Keratinocyte (primary cell): ENCODE measurements around the gene DCAF6. TPM values are rescaled to one million over a fixed set of nuclear protein-coding genes. Genes with fewer than 3 reads are reported as not detected.

Experiments
- DNase-seq: peaks from one replicate; pipeline ENCODE4 v3.0.0-alpha.2; 2011; ENCODE audit warnings: low read depth, missing footprints, low spot score
- FAIRE-seq: peaks from 2 replicates; lab custom pipeline; 2011; peaks lifted over from hg19 to GRCh38; lab: Jason Lieb, UNC
- H2AFZ ChIP-seq: 2 replicates; pipeline ENCODE4 v1.6.0; 2012; ENCODE audit warnings: low read length, control low read depth, inconsistent platforms; ENCODE audit not compliant: control insufficient read depth
- H3K27ac ChIP-seq: 2 replicates; pipeline ENCODE4 v1.5.1; 2011; ENCODE audit warnings: low read length; ENCODE audit not compliant: control insufficient read depth, insufficient read depth
- H3K27me3 ChIP-seq: 3 replicates; pipeline ENCODE4 v1.6.0; 2011; ENCODE audit warnings: low read length; ENCODE audit not compliant: control insufficient read depth, insufficient read depth; ENCODE audit errors: extremely low read depth
- H3K36me3 ChIP-seq, 2 experiments: 2 replicates in 1 of 2; 3 replicates in 1 of 2; pipeline ENCODE4 v1.5.1; 2011; ENCODE audit warnings: low read length in 2 of 2, mild to moderate bottlenecking in 1 of 2; ENCODE audit not compliant: control insufficient read depth in 2 of 2, insufficient read depth in 2 of 2; ENCODE audit errors: extremely low read depth in 1 of 2
- H3K4me1 ChIP-seq: 3 replicates; pipeline ENCODE4 v1.5.1; 2011; ENCODE audit warnings: low read length; ENCODE audit not compliant: control insufficient read depth, insufficient read depth; ENCODE audit errors: extremely low read depth
- H3K4me2 ChIP-seq: 3 replicates; pipeline ENCODE4 v1.6.0; 2011; ENCODE audit warnings: low read depth, low read length; ENCODE audit not compliant: control insufficient read depth, insufficient read depth; ENCODE audit errors: extremely low read depth
- H3K4me3 ChIP-seq, 3 experiments: fragments of 200-600 bp in 1 of 3; sonication (generic) in 1 of 3; 2 replicates in 2 of 3; 3 replicates in 1 of 3; pipeline ENCODE4 v1.5.1; 2011 to 2016; ENCODE audit warnings: low read length in 3 of 3, mild to moderate bottlenecking in 3 of 3, control low read depth in 2 of 3, inconsistent platforms in 1 of 3, low read depth in 1 of 3, mixed read lengths in 1 of 3, mixed run types in 1 of 3, moderate library complexity in 1 of 3; ENCODE audit not compliant: control insufficient read depth in 2 of 3, insufficient read depth in 2 of 3; ENCODE audit errors: extremely low read depth in 1 of 3
- H3K79me2 ChIP-seq: 2 replicates; pipeline ENCODE4 v1.6.0; 2012; ENCODE audit warnings: low read length; ENCODE audit not compliant: control insufficient read depth, insufficient read depth
- H3K9ac ChIP-seq: 3 replicates; pipeline ENCODE4 v1.6.0; 2011; ENCODE audit warnings: low read length; ENCODE audit not compliant: control insufficient read depth, insufficient read depth; ENCODE audit errors: extremely low read depth
- H3K9me1 ChIP-seq: 3 replicates; pipeline ENCODE4 v1.6.0; 2011; ENCODE audit warnings: low read length; ENCODE audit not compliant: control insufficient read depth, insufficient read depth; ENCODE audit errors: extremely low read depth
- H3K9me3 ChIP-seq: 2 replicates; pipeline ENCODE4 v1.5.1; 2012; ENCODE audit warnings: low read depth, low read length; ENCODE audit not compliant: control insufficient read depth
- H4K20me1 ChIP-seq: 3 replicates; pipeline ENCODE4 v1.6.0; 2011; ENCODE audit warnings: low read length; ENCODE audit not compliant: control insufficient read depth, insufficient read depth; ENCODE audit errors: extremely low read depth
- CTCF ChIP-seq, 3 experiments: IDR thresholded peaks in 1 of 3; conservative IDR thresholded peaks in 1 of 3; optimal IDR thresholded peaks in 1 of 3; 2 replicates in 2 of 3; 3 replicates in 1 of 3; pipeline versions ENCODE3 to v1.5.1; 2011; ENCODE audit warnings: low read length in 3 of 3, mild to moderate bottlenecking in 3 of 3, moderate library complexity in 2 of 3, control low read depth in 1 of 3, inconsistent platforms in 1 of 3; ENCODE audit not compliant: insufficient read depth in 2 of 3; ENCODE audit errors: extremely low read depth in 1 of 3
- EZH2 ChIP-seq: IDR thresholded peaks from one replicate; pipeline ENCODE4 v1.6.1; 2012; ENCODE audit warnings: inconsistent platforms, mild to moderate bottlenecking, low read length, moderate library complexity
- dilution Hi-C: fragments of 300-500 bp; cut with MboI; formaldehyde crosslinking; loops from one replicate; pipeline ENCODE4 v1.7.0; 2020; ENCODE audit warnings: low sequenced_read_pairs; ENCODE audit not compliant: extremely low pct_ligation_motif_present
- polyA plus RNA-seq, 5 experiments: library from polyadenylated mRNA; depleted of rRNA in 3 of 5; stranded (reverse) in 3 of 5; stranded (forward) in 1 of 5; unstranded in 1 of 5; fragments of >200 nt; gene quantifications; 1 replicate in 1 of 5; 2 replicates in 3 of 5; 3 replicates in 1 of 5; pipeline versions ENCODE4 v1.2.1 to v1.2.3, GENCODE V29; 2011 to 2012; ENCODE audit warnings: missing spikeins in 2 of 5, low read depth in 1 of 5, low replicate concordance in 1 of 5

The DCAF6 gene
- polyA plus RNA-seq, 1 donor (not counting 4 experiments of a cell fraction or from before 2014, with no cell fraction given), result 109 TPM

- peaks cover 31% of the 10 kb centered on the region for H3K79me2 ChIP-seq
Observed at GRCh38 chr1:167983797-167984420, 47.4 kb downstream of the DCAF6 start.

GRCh38 chr1:167984886-167985489 lies 48.5 kb downstream of the DCAF6 start:
- H3K9me3 ChIP-seq, result no peaks in the 10 kb centered on the region
- peak; percentile 71 for FAIRE-seq
- no peak overlapping the region for H3K9ac ChIP-seq
- dilution Hi-C loops, result no loop called here
- no peak overlapping the region for H3K4me3 ChIP-seq
- H3K36me3 ChIP-seq, result peaks cover 2 to 6% of the 10 kb centered on the region in 2 experiments
- no peak for TF ChIP-seq EZH2
- TF ChIP-seq CTCF (optimal IDR thresholded peaks at IDR 0.05 in 1 of 3, IDR thresholded peaks at IDR 0.05 in 1 of 3, conservative IDR thresholded peaks at IDR 0.05 in 1 of 3; ENCODE audit: extremely low read depth in 1 of 3, insufficient read depth in 2 of 3, low read length in 3 of 3), result no peak
- no peak overlapping the region for H3K4me2 ChIP-seq
- no peak overlapping the region for H3K27ac ChIP-seq
- peaks cover 29% of the 10 kb centered on the region for H3K79me2 ChIP-seq
- H4K20me1 ChIP-seq, result no peaks in the 10 kb centered on the region
- DNase-seq, result no peak
- H3K27me3 ChIP-seq, result no peaks in the 10 kb centered on the region
- peaks cover 24% of the 10 kb centered on the region for H3K4me1 ChIP-seq
- H2AFZ ChIP-seq, result no peak overlapping the region
- peaks cover 2% of the 10 kb centered on the region for H3K9me1 ChIP-seq

More at GRCh38 chr1:167983797-167984420, 47.4 kb downstream of the DCAF6 start:
- no peaks in the 10 kb centered on the region for H3K9me3 ChIP-seq
- no peak overlapping the region for H3K4me2 ChIP-seq
- FAIRE-seq (no peak), DNase-seq (no peak)
- TF ChIP-seq CTCF (optimal IDR thresholded peaks at IDR 0.05 in 1 of 3, IDR thresholded peaks at IDR 0.05 in 1 of 3, conservative IDR thresholded peaks at IDR 0.05 in 1 of 3; ENCODE audit: extremely low read depth in 1 of 3, insufficient read depth in 2 of 3, low read length in 3 of 3), result no peak
- no peak for TF ChIP-seq EZH2
- dilution Hi-C loops, result no loop called here
- peaks cover 2% of the 10 kb centered on the region for H3K9me1 ChIP-seq
- no peak overlapping the region for H3K9ac ChIP-seq
- no peaks in the 10 kb centered on the region for H3K27me3 ChIP-seq
- H3K4me3 ChIP-seq, result no peak overlapping the region
- H2AFZ ChIP-seq, result no peak overlapping the region
- peaks cover 24% of the 10 kb centered on the region for H3K4me1 ChIP-seq
- no peak overlapping the region for H3K27ac ChIP-seq
- no peaks in the 10 kb centered on the region for H4K20me1 ChIP-seq
- peaks cover 2 to 6% of the 10 kb centered on the region in 2 experiments for H3K36me3 ChIP-seq
